NCI-H345 treated with DMSO at 0.1 percent for 48 hours (cell line): ENCODE measurements around the gene NYAP2.

ENCODE experiments used
- DNase-seq: peaks from one replicate; lab custom pipeline; 2025; ENCODE audit not compliant: unreplicated experiment; lab: John Stamatoyannopoulos, UW

The NYAP2 gene

GRCh38 chr2:225694664-225695063 is 295.2 kb downstream of the NYAP2 start:
- DNase-seq, result no peak

- no peak for DNase-seq
Observed at GRCh38 chr2:225697936-225698335, 298.4 kb downstream of the NYAP2 start.
